ENCODE measurements around the gene CELF2. TPM values are rescaled to one million over a fixed set of nuclear protein-coding genes. Genes with fewer than 3 reads are reported as not detected.

The CELF2 gene
- total and polyA plus RNA-seq, 2 experiments from 2014 or later, result 14.4 to 26.5 TPM

GRCh38 chr10:11339660-11340059 is 322.0 kb downstream of the CELF2 start:
- H3F3A ChIP-seq (ENCODE audit: insufficient read depth), result no peaks in the 10 kb centered on the region
- H3K9me3 ChIP-seq (ENCODE audit: low read depth), result no peaks in the 10 kb centered on the region
- H2AFZ ChIP-seq, result no peak overlapping the region
- no peaks in the 10 kb centered on the region for H3K79me2 ChIP-seq (ENCODE audit: insufficient read depth)
- H3K9ac ChIP-seq, result no peak overlapping the region
- no peak overlapping the region for H3K4me3 ChIP-seq
- DNase-seq, result no peak
- no peak overlapping the region for H3K4me2 ChIP-seq (ENCODE audit: unreplicated experiment)
- no peaks in the 10 kb centered on the region for H4K20me1 ChIP-seq (ENCODE audit: insufficient read depth)
- in situ Hi-C loops (cut with MboI), result no loop called here
- TF ChIP-seq EZH2phosphoT487 (IDR thresholded peaks at IDR 0.05; ENCODE audit: insufficient read depth, low read depth) (no peak), EZH2 (IDR thresholded peaks at IDR 0.05; ENCODE audit: insufficient read depth, poor library complexity, severe bottlenecking) (no peak)
- H3K9me2 ChIP-seq (ENCODE audit: insufficient read depth), result no peaks in the 10 kb centered on the region
- H3K27ac ChIP-seq, result no peak overlapping the region
- WGBS, 2 experiments (ENCODE audit: low coverage in 1 of 2, low lambda C conversion rate in 2 of 2, missing lambda C conversion rate in 2 of 2), result 69 to 71% methylated on average over 16 to 18 of the region's 18 CpGs
- no peaks in the 10 kb centered on the region; the same call in 1 of the 2 replicates for H3K27me3 ChIP-seq (replicated peaks; ENCODE audit: insufficient read depth)
- no peaks in the 10 kb centered on the region for H3K4me1 ChIP-seq (ENCODE audit: insufficient read depth)
- no peaks in the 10 kb centered on the region for H3K36me3 ChIP-seq (ENCODE audit: low read depth)

DNA sequence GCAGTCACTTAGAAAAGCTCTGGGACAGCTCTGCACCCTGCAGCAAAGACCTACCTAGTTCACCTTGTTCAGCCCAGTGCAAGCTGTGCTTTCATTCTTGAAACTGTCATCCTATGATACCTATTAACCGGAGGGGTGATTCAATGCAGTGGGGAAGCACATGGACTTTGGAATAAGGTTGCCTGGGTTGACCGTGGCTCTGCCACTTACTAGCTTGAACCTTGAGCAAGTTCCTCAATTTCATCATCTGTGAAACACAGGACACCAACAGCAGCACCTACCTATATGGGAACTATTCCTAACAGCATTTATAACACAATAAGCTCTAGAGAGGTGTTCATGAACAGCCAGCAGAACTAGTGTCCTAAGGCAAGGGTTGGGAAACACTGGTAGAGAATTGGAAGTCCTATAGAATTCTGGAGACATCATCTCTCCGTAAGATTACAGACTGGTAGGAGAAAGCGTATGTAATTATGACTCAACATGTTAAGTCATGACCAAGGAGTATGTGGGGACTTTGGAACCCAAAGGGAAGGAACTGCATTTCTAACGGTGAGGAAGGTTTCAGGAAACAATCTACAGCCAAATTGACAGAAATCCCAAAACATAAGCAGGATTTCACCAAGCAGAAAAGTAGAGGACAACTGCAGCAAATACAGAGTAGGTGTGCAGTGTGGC is 323.8 kb downstream of the CELF2 start:
- no peak overlapping the region for H3K4me3 ChIP-seq
- H2AFZ ChIP-seq, result no peak overlapping the region
- in situ Hi-C loops (cut with MboI), result no loop called here
- H3K36me3 ChIP-seq (ENCODE audit: low read depth), result no peaks in the 10 kb centered on the region
- no peaks in the 10 kb centered on the region for H3F3A ChIP-seq (ENCODE audit: insufficient read depth)
- no peak overlapping the region for H3K4me2 ChIP-seq (ENCODE audit: unreplicated experiment)
- H4K20me1 ChIP-seq (ENCODE audit: insufficient read depth), result no peaks in the 10 kb centered on the region
- 54 to 59% methylated on average over 5 of the region's 5 CpGs for WGBS, 2 experiments (ENCODE audit: low coverage in 1 of 2, low lambda C conversion rate in 2 of 2, missing lambda C conversion rate in 2 of 2)
- H3K9me3 ChIP-seq (ENCODE audit: low read depth), result no peaks in the 10 kb centered on the region
- no peaks in the 10 kb centered on the region for H3K4me1 ChIP-seq (ENCODE audit: insufficient read depth)
- no peaks in the 10 kb centered on the region; the same call in 1 of the 2 replicates for H3K27me3 ChIP-seq (replicated peaks; ENCODE audit: insufficient read depth)
- no peak overlapping the region for H3K27ac ChIP-seq
- H3K9me2 ChIP-seq (ENCODE audit: insufficient read depth), result no peaks in the 10 kb centered on the region
- H3K79me2 ChIP-seq (ENCODE audit: insufficient read depth), result no peaks in the 10 kb centered on the region
- no peak for DNase-seq
- no peak overlapping the region for H3K9ac ChIP-seq
- TF ChIP-seq EZH2phosphoT487 (IDR thresholded peaks at IDR 0.05; ENCODE audit: insufficient read depth, low read depth) (no peak), EZH2 (IDR thresholded peaks at IDR 0.05; ENCODE audit: insufficient read depth, poor library complexity, severe bottlenecking) (no peak)

DNA sequence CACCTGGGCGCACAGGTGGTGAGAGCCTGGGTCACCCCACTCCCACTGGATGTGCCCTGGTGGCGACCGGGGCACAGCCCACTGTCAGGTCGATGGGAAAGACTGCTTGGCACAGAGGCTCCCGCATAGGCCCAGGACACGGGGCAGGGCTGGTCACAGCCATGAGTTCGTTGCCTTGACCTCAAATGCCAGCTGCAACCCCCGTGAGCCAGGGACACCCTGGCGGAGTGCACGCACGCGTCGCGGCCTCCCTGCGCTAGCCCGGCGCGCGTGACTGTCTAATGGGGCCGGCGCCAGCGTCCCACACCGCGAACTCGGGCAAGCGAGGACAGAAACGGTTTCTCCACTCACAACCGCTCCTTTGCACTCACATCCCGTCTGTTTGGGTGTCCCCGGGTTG is 326.4 kb downstream of the CELF2 start:
- DNase-seq, result no peak
- no peaks in the 10 kb centered on the region; the same call in 1 of the 2 replicates for H3K27me3 ChIP-seq (replicated peaks; ENCODE audit: insufficient read depth)
- H3K9me3 ChIP-seq (ENCODE audit: low read depth), result no peaks in the 10 kb centered on the region
- H3K9me2 ChIP-seq (ENCODE audit: insufficient read depth), result no peaks in the 10 kb centered on the region
- H4K20me1 ChIP-seq (ENCODE audit: insufficient read depth), result no peaks in the 10 kb centered on the region
- H3K36me3 ChIP-seq (ENCODE audit: low read depth), result no peaks in the 10 kb centered on the region
- H3K9ac ChIP-seq, result no peak overlapping the region
- WGBS, 2 experiments (ENCODE audit: low coverage in 1 of 2, low lambda C conversion rate in 2 of 2, missing lambda C conversion rate in 2 of 2), result 83 to 87% methylated on average over 30 of the region's 30 CpGs
- H3K4me3 ChIP-seq, result no peak overlapping the region
- no peaks in the 10 kb centered on the region for H3K79me2 ChIP-seq (ENCODE audit: insufficient read depth)
- no peaks in the 10 kb centered on the region for H3K4me1 ChIP-seq (ENCODE audit: insufficient read depth)
- no peak overlapping the region for H3K27ac ChIP-seq
- TF ChIP-seq EZH2phosphoT487 (IDR thresholded peaks at IDR 0.05; ENCODE audit: insufficient read depth, low read depth) (no peak), EZH2 (IDR thresholded peaks at IDR 0.05; ENCODE audit: insufficient read depth, poor library complexity, severe bottlenecking) (no peak)
- in situ Hi-C loops (cut with MboI), result no loop called here
- H3K4me2 ChIP-seq (ENCODE audit: unreplicated experiment), result no peak overlapping the region
- H3F3A ChIP-seq (ENCODE audit: insufficient read depth), result no peaks in the 10 kb centered on the region
- H2AFZ ChIP-seq, result no peak overlapping the region

- H3K79me2 ChIP-seq (ENCODE audit: insufficient read depth), result no peaks in the 10 kb centered on the region
- no peaks in the 10 kb centered on the region for H3K36me3 ChIP-seq (ENCODE audit: low read depth)
- no peaks in the 10 kb centered on the region for H4K20me1 ChIP-seq (ENCODE audit: insufficient read depth)
- H3K4me2 ChIP-seq (ENCODE audit: unreplicated experiment), result no peak overlapping the region
- no peak overlapping the region for H2AFZ ChIP-seq
- no peaks in the 10 kb centered on the region for H3K9me2 ChIP-seq (ENCODE audit: insufficient read depth)
- 83 to 87% methylated on average over 21 to 28 of the region's 28 CpGs for WGBS, 2 experiments (ENCODE audit: low coverage in 1 of 2, low lambda C conversion rate in 2 of 2, missing lambda C conversion rate in 2 of 2)
- in situ Hi-C loops (cut with MboI), result no loop called here
- DNase-seq, result no peak
- H3K9me3 ChIP-seq (ENCODE audit: low read depth), result no peaks in the 10 kb centered on the region
- H3K4me3 ChIP-seq, result no peak overlapping the region
- H3K27ac ChIP-seq, result no peak overlapping the region
- no peaks in the 10 kb centered on the region; the same call in 1 of the 2 replicates for H3K27me3 ChIP-seq (replicated peaks; ENCODE audit: insufficient read depth)
- no peak overlapping the region for H3K9ac ChIP-seq
- H3F3A ChIP-seq (ENCODE audit: insufficient read depth), result no peaks in the 10 kb centered on the region
- no peaks in the 10 kb centered on the region for H3K4me1 ChIP-seq (ENCODE audit: insufficient read depth)
- TF ChIP-seq EZH2phosphoT487 (IDR thresholded peaks at IDR 0.05; ENCODE audit: insufficient read depth, low read depth) (no peak), EZH2 (IDR thresholded peaks at IDR 0.05; ENCODE audit: insufficient read depth, poor library complexity, severe bottlenecking) (no peak)
Observed at GRCh38 chr10:11344550-11344949, 326.9 kb downstream of the CELF2 start.

Measured in GM23248 (cell line).